CD4-positive, alpha-beta T cell treated with Interleukin-15 for 1 hour (primary cell): Measurements from ENCODE around the gene PRADC1.
"Not testable (repeated sequence)": the region's sequence is repeated elsewhere in the genome, so short reads cannot be mapped to it uniquely, and the experiment has no call there.

ENCODE experiments used
- DNase-seq: peaks from one replicate; pipeline ENCODE4 v3.0.0-alpha.2; 2020

Gene PRADC1

DNA sequence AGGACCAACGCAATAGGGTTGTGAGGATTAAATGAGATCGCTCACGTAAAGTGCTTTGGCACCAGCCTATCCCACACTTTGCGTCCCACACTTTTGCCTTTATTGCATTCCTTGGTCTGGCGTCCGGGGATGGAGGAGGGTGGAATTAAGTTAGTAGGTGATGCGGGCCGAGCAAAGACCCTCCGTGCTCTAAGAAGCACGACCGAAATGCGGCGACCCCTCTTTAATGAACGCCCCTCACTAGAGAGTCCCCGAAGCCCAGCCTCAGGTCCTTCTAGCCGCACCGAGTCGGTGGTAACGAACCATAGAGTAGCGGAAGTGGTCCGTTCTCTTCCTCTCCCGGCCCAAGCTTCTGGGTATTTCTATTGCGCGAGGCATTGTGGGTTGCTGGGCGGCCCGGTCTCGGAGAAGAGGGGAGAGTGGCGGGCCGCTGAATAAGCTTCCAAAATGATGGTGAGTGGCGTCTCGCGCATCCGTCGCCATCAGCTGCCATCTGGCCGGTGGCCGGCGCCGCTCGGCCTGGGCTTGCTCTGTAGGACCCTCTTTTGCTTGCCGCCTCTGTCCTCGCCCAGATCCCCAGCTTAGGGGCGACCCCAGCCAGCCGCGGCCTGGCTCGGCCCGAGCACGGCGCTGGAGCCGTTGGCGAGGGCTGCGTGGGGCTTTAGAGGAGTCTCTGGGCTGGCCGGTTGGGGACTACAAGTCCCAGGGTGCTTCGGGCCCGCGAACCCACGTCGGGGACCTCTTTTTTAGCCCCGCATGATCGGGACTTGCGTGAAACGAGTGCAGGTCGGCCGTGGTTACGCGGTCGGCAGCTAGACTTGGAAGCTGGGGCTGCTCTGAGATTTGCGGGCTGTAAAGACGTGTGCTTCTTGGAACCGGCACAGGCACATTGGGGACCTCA lies 1.1 kb upstream of the PRADC1 start, which contains the start of gene CCT7:
CCT7 (plus strand) TSS at position 377 of the 901 bp plus-strand sequence; CDS start at position 448, 71 bp downstream.
- peak; percentile 90 for DNase-seq

DNA sequence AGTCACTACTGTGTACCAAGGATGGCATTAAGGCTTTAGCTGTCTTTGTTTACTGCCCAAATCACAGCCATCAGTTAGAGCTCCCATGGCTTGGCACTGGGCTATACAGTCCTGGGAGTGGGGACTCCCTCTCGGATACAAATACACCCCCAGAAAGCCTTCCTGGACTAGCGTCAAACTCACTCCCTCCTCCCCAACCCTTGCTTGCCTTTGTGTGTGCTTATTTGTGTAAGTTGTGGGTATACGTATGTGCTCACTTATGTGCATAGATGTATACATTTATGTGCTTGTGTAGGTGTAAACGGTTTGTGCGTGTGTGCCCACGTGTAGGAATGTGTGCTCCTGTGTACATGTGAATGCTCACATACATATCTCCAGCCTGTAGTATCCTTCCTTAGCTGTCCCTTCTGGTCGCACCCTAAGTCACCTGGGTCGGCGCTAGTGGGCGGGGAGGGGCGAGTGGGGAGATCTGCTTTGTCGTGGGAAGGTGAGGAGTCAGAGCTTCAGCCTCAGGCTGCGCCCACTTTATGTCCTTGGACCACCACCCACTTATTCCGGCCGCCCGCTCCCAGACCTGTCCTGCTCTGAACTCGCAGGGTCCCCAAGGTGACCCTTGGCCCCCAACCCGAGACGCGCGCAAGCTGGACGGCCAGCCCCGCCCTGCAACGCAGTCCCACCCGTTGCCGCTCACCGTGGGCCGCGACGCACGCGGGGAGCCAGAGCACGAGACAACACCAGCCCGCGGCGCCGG lies 461 bp downstream of the PRADC1 start:
- DNase-seq = peak; percentile 20

DNA sequence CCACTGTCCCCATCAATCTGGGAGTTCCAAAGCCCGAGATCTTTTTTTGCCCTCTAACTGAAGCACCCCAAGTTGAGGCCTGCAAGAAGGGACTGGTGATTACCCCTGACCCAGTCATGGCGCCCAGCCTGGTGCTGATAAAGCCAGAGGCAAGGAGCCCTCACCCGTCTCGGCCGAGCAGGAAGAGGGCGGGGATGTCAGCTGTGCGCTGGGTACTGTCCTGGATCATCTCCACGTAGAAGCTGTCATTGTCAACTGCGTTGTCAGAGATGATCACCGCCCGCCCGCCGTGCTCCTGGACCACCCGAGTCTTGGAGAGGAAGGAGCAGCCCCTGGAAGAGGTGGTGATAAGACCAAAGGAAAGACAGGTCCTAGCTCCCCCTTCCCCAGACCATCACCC lies 4.4 kb downstream of the PRADC1 start:
- DNase-seq = no peak

DNA sequence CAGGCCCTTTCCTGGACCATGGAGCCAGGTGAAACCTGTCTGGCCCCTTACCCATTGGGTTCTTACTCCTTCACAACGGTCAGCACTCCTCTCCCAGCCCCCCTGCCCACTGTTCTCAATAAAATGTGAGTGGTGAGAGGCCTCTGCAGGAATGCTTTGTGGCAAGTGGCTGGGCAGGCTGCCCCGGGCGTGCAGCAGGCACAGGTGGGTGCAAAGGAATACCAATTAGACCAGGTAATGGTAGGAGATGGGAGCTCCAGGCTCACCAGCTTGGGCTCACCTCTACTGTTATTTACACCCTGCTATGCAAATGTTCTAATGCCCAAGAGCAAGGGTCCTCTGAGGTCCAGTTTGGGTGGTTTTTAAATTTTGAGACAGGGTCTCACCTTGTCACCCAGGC lies 6.0 kb downstream of the PRADC1 start:
- no peak for DNase-seq

DNA sequence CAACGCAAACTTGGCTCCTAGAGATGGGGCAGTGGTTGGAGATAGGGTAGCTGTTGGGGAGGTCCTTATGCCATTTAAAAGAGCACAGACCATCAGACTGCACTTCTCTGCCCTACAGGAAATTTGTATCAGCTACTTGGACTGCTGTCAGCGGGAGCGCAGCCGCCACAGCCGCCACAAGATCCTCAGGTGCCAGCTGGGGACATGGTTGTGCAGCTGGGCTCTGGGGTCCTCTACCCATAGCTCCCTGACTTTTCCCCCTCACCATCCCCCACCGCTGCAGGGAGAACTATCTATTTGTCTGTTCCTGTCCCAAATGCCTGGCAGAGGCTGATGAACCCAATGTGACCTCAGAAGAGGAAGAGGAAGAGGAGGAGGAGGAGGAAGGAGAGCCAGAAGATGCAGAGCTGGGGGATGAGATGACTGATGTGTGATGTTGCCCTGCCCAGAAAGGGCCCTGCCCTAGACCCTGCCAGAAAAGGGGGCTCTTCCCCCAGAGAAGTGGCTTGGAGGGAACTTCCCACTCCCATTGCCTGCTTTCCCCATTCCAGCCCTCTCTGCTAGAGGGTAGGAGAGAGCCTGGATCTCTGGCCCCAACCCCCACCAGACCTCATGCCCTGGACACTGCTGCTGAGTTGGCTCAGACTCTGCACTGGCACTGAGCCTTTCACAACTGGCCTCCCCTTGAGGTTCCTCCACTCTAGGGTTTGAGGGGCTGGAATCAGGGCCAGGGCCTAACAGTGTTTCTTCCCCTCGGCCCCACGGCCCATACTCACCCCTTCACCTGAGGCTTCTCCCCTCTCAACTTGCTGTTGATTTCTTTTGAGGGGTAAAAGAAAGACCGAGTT lies 7.3 kb downstream of the PRADC1 start:
- DNase-seq = no peak

DNA sequence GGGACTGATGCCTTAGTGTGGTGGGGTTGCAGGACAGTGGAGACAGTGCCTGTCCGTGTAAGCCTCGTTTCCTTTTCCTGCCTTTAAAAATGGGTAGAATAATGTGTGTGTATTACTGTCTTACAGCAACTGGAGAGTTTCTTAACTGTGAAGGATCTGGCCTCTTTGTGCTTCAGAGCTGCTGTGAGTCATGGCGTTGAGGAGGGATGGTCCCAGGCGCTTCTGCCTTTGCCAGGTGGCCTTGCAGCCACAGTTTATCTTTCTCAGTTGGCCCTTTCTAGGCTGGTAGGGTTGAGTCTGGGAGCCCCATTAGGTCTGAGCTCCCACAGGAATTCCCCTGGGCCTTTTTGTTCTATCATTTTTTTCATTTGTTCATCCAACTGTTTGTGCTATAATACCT lies 9.2 kb downstream of the PRADC1 start:
- DNase-seq = no peak

DNA sequence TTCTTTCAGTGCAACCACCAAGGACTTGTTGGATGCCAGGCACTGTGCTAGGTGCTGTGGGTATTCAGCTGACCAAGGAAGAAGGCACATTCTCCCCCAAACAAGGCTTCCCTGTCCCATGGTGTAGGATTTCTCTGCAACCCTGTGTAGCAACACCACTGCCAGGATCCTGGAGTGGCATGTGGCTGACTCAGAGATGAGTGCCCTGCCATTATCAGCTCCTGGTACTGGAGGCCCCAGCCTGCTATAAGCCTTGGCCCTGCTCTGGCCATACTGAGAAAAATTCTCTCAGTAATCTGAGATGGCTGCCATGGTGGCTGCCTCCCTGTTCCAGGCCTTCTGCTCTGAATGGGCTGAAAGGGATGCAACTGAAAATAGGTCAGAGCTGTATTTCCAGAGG lies 14.7 kb downstream of the PRADC1 start:
- no peak for DNase-seq

DNA sequence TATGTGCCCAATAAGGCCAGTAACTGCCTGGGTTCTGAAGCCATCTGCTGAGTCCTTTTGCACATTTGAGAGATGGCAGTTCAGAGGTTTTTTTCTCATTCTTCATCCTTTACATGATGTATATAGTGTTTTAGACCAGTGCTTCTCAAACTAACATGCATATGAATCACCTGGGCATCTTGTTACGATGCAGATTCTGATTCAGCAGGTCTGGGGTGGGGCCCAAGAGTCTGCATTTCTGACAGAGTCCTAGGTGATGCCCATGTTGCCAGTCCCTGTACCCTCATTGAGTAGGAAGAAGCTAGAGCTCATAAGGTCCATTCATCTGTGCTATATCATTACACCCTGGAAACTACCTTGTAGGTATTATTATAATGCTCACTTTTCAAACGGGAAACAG lies 15.2 kb downstream of the PRADC1 start:
- no peak for DNase-seq

DNA sequence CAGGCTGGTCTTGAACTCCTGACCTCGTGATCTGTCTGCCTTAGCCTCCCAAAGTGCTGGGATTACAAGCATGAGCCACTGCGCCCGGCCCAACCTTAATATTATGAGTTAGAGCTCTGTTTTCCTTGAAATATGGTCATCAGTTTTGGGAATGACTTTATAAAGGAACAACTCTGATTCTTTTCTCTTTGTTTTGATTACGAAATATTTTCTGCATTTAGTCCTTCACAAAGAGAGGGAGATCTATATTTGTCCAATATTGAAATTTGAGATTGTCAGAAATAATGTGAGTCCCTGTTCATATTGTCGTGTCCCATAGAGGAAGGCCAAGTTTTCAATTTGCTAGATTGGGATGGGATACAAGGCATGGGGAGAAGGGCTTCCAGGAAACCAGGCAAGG lies 15.9 kb downstream of the PRADC1 start:
- no peak for DNase-seq

DNA sequence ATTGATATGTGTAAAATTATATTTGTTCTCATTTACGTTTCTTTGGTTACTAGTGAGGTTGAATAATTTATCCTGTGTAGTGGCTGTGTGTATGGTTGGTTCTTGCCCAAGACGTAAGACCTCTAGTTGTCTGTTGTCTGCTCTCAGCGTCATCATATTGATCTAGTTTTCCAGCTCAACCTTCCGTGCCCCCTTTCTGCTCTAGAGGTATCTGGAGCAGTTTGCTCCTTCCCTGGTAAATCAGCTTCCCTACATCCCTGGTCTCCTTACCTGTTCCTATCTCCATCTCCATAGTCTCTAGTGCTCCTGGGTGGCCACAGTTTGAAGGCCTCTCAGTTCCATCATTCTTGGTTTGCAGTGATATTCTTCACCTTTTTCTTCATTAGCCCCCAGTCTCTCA lies 17.8 kb downstream of the PRADC1 start:
- no peak for DNase-seq

DNA sequence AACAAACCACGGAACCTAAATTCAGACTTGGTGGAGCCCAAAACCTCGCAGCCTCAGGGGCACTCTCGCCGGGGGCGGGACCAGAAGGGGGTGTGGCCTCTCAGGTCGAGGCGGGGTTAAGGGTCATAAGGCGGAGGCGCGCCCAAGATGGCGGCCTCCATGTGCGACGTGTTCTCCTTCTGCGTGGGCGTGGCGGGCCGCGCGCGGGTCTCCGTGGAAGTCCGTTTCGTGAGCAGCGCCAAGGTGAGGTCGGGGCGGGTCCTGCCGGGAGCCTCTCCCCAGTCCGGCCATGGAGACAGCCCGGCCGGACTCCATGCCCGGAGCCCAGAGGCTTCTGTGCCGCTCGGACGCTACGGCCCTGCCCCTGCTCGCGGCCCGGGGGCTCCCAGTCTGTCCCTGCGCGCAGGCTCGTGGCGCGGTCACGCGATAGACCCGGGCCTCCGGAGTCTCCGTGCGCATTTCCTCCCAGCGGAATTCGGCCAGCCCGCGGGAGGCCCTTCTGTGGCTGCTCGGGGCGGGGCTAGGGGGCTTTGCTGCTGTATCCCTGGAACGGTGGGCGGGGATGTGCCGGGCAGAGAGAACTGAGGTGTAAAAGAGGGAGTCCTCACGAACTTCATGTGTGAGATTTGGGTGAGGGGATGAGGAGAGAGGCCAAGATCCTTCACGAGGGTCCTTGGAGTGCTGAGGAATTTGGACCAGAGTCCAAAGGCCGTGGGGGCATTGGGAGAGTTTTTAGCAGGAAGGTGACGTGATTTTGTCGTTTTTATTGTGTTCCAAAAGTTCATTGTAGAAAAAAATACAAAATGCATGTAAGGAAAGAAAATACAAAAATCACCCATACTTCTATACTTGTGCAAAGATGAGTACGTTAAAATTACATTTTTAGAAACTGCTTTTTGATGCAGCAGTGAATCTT lies 18.7 kb downstream of the PRADC1 start, which contains the start of gene SMYD5:
SMYD5 (plus strand) TSS at position 126 of the 916 bp plus-strand sequence; CDS start at position 148, 22 bp downstream.
- peak; percentile 87 for DNase-seq

DNA sequence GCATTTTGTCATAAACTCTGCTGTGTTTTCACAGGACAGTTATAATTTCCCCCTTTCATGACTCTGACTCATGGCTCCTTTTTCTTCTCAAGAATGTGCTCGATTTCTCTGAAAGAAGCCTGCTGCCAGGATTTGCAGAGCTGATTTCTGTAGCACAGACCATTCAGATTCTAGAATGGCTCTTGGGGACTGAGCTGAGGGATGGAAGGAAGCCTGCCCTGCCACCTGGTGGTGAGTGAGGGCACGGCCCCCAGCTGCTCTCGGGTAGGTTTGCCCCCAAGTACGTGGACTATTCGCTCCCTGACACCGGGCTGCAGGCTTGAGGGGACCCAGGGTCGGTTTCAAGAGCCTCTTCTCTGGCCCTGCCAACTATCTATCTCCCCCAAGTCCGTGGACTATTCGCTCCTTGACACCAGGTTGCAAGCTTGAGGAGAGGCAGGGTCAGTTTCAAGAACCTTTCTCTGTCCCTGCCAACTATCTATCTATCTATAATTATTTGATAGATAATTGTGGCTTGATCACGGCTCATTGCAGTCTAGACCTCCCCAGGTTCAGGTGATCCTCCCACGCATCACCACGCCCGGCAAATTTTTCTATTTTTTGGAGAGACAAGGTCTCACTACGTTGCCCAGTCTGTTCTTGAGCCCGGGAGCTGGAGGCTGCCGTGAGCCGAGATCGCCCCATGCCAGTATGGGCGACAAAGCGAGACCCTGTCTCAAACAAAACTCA lies 20.4 kb downstream of the PRADC1 start:
- peak; percentile 66 for DNase-seq

DNA sequence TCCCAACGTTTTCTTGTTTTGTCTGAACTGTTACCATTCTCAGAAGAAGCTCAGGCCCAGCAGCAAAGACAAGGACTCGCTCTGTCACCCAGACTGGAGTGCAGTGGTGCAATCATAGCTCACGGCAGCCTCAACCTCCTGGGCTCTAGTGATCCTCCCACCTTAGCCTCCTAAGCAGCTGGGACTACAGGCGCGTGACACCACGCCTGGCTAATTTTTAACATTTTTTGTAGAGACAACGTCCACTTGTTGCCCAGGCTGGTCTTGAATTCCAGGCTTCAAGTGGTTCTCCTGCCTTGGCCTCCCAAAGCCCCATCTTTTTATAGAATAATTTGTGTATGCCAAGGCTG lies 21.0 kb downstream of the PRADC1 start:
- DNase-seq = no peak

DNA sequence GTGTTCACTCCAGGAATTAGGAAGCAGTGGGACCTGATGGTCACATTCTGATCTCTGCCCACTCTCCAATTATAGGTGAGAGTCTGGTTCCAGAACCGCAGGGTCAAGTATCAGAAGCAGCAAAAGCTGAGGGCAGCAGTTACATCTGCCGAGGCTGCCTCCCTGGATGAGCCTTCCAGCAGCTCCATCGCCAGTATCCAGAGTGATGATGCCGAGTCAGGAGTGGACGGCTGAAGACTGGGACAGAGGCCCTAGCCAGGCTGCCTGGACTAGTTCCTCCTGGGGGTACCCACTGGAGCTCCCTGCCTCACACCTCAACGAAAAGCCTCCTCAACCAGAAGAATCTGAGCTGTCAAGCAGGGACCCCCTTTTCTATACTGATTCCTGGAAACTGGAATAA lies 22.3 kb downstream of the PRADC1 start:
- DNase-seq = no peak

DNA sequence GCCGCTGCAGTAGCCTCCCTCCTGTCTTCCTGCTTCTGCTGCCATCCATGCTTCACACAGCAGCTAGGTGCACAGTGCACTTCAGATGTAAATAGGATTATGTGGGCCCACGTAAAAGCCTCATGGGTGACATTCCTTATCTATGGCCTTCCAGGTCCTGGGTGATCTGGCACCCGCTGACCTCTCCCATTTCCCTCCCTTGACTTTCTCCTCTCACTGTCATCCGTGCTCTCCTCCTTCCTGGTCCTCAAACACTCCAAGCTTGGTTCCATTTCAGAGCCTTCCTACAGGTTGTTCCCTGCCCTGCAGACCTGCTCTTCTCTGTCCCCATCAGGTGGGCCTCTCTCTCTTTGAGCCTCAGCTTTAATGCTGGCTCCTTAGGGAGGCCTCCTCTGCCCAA lies 23.0 kb downstream of the PRADC1 start:
- no peak for DNase-seq

DNA sequence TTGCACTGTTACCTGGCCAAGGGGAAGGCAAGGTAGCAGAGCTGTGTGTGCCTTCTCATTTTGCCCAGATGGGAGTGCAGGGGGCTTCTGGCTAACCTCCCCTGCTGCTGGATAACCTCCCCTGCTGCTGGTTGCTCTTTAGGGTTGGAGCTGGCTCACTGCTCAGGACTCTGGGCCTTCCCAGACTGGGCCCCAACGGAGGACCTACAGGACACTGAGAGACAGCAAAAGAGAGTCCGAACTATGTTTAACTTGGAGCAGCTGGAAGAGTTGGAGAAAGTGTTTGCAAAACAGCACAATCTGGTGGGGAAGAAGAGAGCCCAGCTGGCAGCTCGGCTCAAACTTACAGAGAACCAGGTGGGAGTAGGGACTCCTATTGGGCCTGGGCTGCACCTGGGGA lies 24.8 kb downstream of the PRADC1 start:
- DNase-seq = no peak

DNA sequence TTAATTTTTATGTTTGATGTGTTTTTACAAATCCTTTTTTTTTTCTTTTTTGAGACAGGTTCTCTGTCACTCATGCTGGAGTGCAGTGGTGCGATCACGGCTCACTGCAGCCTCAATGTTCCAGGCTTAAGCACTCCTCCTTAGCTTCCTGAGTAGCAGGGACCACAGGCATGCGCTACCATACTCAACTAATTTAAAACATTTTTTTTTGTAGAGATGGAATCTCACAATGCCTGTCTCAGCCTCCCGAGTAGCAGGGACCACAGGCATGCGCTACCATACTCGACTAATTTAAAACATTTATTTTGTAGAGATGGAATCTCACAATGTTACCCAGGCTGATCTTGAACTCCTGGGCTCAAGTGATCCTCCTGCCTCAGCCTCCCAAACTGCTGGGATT lies 27.4 kb downstream of the PRADC1 start:
- DNase-seq = no peak

DNA sequence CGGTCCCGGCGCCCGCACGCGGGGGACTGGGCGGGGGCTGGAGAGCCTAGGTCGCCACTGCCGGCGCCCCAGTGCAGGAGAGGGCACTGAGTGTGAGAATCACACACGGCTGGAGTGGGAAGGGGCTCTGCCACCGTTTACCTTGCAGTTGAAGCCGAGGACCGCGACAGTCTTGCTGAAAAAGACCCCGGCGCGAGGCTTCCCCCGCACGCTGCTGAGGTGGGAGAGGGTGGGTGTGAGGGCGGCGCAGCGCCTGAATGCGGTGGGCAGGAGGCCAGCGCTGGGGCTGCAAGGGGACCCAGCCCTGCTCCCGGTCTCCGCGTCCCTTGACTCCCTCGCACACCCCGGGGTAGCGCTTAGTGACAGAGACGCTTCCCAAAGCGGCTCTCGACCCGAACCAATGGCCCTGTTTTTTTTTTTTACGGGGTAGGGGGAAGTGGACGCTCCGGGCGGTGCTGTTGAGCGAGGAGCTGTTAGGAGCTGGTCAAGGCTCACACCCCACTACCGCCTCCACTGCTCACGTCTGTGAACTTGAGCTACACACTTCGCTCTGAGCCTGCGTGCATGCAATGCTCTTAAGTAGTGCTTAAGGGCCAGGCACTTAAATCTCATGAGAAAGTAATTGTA lies 29.9 kb downstream of the PRADC1 start:
- DNase-seq = no peak

DNA sequence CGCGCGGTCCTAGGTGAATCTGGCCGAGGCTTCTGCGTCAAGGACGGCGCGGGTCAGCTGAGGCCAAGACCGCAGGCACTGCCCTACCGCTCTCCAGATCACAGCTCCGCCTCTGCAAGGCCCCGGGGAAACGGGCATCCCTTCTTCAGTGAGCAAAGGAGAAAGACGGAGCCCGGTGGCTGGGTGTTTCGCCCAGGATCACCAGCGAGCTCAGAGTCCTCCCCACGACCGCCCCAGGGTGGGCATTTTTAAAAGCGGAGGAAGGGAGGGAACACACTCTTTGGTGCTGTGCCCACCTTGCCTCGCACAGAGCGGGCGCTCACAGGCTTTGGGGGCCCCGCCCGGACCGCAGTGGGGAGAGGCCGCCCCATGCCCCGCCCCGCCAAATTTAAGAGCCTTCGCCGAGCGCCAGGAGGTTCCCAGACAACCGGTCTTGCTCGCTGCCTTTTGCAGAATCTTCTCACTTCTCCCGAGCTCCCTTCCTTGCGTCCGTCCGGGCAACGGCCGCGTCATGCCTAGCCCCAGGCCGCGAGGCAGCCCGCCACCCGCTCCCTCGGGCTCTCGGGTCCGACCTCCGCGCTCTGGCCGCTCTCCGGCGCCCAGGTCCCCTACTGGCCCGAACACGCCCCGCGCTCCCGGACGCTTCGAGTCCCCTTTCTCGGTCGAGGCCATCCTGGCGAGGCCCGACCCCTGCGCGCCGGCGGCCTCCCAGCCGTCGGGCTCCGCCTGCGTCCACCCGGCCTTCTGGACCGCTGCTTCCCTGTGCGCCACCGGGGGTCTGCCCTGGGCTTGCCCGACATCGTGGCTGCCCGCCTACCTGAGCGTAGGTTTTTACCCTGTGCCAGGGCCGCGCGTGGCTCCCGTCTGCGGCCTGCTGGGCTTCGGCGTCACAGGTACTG lies 30.6 kb downstream of the PRADC1 start, which contains the start of gene NOTO:
NOTO (plus strand) TSS at position 419 of the 899 bp plus-strand sequence; CDS start at position 512, 93 bp downstream.
- no peak for DNase-seq

DNA sequence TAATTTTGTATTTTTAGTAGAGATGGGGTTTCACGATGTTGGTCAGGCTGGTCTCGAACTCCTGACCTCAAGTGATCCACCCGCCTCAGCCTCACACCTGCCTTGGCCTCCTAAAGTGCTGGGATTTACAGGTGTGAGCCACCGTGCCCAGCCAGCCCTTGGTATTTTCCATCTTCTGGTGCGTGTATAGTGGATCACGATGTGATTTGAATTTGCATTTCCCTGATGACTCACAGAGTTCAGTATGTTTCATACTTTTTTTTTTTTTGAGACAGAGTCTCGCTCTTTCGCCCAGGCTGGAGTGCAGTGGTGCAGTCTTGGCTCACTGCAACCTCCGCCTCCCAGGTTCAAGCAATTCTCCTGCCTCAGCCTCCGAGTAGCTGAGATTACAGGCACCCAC lies 32.8 kb downstream of the PRADC1 start:
- not testable (repeated sequence) for DNase-seq
